Stromal cell of bone marrow (primary cell): ENCODE data around the gene ADAMTS15.

Source experiments
- DNase-seq: peaks from one replicate; pipeline ENCODE4 v3.0.0-alpha.2; 2012; ENCODE audit warnings: low read depth

Gene ADAMTS15

DNA sequence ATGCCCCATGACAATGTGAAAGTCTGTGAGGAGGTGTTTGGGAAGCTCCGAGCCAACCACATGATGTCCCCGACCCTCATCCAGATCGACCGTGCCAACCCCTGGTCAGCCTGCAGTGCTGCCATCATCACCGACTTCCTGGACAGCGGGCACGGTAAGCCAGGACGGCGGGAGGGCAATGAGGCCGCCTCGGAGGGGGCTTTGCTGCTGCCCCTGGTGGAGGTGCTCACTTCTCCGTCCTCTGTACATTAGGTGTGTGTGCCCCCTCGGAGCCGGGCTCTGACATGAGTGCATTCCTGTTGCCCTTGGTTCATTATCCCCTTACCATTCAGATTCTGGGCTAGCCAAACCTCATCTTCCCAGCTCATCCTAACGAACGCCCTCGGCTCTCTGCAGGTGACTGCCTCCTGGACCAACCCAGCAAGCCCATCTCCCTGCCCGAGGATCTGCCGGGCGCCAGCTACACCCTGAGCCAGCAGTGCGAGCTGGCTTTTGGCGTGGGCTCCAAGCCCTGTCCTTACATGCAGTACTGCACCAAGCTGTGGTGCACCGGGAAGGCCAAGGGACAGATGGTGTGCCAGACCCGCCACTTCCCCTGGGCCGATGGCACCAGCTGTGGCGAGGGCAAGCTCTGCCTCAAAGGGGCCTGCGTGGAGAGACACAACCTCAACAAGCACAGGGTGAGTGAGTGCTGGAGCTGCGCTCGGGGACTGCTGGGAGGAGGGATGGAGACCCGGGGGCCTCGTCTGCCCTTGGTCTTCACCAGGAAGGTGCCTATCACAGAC, 13.8 kb downstream of the ADAMTS15 start:
- DNase-seq = no peak

DNA sequence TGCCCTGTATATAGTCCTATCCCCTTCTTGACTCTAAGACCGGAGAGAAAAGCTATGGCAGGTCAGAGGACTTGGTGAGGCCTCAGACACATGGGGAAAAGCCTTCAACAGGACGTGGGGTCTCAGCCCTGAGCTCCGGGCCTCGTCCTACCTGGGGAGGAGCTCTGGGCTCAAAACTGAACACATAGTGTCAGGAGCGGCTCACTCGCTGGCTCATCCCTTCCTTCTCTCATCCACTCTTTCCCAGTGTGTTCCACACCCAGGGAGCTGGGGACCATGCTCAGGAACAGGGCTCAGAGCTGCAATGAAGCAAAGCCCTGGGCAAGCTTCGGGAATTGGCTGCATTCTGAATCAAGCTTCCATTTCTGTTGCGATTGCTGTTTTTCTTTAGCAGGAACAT, 14.5 kb downstream of the ADAMTS15 start:
- no peak for DNase-seq

DNA sequence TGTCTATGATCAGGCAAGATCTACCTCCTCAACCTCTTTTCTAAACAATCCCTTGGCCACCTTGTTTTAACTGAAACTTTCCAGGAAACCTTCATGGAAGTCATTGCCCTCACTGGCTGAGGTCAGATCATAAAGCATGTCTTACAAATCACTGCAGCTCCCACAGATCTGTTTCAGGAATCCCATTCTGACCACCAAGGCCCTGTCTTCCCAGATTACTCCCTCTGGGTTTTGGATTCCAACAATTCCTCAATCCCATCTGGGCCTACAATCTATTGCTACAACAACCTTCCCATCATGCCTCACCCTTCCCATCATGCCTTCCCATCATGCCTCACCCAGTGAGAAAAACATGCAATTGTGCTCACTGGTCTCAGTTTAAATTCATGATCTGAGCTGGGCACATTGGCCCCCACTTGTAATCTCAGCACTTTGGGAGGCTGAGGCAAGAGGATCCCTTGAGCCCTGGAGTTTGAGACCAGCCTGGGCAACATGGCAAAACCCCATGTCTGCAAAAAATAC, 15.9 kb downstream of the ADAMTS15 start:
- no peak for DNase-seq

DNA sequence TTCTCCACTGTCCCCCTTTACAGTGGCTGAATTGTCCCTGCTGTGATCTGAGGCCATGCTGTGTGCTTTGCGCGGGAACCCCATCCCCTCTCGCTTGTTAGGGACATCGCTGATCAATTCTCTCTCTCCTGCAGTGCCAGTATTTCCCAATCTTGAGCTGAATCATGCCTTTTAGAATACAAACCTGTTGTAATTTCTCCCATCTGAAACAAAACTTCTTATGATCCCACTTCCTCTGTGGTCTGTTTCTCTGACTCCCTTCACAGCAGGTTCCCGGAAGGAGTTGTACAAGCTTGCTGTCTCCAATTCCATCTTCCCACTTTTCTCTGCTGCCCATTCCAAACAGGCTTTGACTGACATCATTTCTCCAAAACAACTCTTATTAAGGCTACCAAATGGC, 16.8 kb downstream of the ADAMTS15 start:
- no peak for DNase-seq

DNA sequence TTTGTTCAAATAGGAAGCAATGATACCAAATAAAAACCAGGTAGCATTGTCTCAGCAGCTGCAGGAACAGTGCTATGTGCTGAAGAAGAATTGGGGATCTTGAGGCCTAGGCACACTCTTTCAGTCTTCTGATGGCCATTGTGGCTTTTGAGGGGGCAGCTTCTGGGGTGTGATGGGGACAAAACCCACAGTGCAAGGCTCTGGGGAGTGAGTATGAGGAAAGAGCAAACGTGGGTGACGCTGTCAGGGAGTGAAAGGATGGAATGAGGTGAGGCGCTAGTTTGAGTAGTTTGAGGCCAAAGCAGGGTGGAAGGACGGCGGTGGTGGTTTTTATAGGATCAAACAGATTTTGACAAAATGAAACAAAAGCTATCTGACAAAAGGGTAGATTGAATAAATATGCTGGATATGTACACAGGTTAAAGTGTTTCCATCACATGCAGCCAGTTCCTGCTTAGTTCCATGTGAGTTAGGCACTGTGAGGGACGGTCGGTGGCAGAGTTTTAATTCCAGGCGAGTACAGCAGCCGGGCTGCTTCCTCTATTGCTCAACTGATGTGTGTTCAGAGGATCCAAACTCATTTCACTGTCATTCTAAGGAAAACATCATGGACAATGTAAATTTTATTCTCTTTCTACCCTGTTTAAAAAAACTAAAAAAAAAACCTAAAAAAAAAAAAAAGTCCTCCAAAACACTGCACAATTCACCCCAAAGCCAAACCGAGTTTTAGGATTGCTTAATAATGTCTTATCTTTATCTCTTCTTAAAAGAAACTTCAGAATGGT, 18.9 kb downstream of the ADAMTS15 start:
- DNase-seq = no peak

DNA sequence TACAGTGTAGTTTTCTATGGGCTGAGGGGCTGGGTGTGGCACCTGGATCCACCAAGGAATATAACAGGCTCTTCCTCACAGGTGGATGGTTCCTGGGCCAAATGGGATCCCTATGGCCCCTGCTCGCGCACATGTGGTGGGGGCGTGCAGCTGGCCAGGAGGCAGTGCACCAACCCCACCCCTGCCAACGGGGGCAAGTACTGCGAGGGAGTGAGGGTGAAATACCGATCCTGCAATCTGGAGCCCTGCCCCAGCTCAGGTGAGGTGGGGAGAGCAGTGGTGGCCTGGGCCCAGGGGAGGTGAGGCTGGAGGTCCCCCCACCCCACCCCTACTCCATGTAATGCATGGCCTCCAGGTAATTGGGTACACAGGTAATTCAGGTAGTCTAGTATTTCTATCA, 20.7 kb downstream of the ADAMTS15 start:
- DNase-seq = no peak

DNA sequence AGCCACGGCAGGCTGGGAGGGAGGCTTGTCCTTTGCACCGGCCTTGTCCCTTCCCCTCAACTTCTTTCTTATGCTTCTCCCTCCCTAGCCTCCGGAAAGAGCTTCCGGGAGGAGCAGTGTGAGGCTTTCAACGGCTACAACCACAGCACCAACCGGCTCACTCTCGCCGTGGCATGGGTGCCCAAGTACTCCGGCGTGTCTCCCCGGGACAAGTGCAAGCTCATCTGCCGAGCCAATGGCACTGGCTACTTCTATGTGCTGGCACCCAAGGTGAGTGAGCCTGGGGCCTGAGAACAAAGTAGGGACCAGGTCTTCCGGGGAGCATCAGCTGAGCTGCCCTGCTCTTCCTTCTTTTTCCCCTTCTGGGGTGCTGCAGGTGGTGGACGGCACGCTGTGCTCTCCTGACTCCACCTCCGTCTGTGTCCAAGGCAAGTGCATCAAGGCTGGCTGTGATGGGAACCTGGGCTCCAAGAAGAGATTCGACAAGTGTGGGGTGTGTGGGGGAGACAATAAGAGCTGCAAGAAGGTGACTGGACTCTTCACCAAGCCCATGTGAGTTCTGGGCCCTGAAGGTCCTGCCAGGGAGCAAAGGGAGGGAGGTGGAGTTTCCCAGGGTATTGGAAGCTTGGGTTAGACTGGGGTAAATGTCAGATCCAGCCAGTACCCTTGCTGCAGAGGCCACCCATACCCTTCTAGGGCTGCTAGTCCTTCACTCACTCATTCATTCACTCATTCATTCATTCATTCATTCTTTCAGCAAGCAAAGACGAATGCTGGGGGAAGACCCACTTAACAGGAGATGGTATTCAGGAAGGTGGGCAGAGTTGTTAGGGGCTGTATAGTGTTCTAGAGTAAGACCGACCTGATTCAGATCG, 22.6 kb downstream of the ADAMTS15 start:
- no peak for DNase-seq

DNA sequence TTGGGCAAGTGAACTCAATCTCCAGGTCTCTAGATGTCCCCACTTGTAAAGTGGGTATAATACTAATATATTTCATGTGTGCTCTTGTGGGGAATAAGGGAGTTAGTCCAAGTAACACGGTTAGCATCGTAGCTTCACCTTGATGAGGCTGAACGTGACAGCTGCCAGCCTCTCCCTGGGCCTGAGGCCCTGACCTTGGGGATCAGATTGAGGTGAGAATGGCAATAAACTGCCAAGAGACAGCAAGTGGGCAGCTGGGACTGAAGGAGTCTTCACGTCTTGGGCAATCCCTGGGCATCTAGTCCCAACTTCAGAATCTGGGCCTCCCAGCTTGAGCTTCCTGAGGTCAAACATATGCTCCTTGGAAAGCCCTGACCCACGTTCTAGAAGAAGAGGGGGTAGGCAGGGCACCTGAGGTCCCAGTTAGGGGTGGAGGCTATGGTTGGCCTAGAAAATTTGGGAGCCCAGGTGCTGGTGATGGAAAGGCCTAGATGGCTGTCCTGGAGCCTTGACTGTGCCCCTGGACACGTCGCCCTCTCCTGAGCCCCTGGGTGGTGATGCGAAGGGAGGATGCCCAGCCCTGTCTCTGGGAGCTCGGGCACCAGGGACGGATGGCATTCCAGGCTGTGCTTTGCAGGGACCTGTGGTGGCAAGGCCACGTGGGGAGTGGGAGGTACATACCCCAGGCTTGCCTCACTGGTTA, 23.4 kb downstream of the ADAMTS15 start:
- DNase-seq = no peak

DNA sequence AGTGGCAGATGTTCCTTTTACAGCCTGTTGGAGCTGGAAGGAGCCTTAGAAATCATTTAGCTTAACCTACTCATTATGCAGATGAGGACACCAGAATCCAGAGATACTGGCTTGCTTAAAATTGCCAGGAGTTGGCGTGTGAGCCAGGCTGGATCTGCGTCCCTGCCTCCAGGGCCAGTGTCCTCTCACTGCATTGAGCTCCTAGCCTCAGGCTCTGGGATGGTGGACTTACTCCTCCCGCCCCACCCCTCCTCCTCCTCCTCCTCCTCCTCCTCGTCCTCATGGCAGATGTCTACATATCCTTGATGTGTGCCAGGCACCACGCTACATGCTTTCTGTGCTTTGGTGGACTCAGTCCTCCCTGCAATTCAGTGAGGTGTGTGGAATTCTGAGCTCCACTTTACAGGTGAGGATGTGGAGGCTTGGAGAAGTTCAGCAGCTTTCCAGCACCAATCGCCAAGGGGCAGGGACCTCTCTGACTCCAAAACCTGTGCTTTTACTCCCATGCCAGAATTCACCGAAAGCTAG, 24.1 kb downstream of the ADAMTS15 start:
- DNase-seq = no peak

DNA sequence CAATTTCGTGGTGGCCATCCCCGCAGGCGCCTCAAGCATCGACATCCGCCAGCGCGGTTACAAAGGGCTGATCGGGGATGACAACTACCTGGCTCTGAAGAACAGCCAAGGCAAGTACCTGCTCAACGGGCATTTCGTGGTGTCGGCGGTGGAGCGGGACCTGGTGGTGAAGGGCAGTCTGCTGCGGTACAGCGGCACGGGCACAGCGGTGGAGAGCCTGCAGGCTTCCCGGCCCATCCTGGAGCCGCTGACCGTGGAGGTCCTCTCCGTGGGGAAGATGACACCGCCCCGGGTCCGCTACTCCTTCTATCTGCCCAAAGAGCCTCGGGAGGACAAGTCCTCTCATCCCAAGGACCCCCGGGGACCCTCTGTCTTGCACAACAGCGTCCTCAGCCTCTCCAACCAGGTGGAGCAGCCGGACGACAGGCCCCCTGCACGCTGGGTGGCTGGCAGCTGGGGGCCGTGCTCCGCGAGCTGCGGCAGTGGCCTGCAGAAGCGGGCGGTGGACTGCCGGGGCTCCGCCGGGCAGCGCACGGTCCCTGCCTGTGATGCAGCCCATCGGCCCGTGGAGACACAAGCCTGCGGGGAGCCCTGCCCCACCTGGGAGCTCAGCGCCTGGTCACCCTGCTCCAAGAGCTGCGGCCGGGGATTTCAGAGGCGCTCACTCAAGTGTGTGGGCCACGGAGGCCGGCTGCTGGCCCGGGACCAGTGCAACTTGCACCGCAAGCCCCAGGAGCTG, 24.8 kb downstream of the ADAMTS15 start:
- no peak for DNase-seq

DNA sequence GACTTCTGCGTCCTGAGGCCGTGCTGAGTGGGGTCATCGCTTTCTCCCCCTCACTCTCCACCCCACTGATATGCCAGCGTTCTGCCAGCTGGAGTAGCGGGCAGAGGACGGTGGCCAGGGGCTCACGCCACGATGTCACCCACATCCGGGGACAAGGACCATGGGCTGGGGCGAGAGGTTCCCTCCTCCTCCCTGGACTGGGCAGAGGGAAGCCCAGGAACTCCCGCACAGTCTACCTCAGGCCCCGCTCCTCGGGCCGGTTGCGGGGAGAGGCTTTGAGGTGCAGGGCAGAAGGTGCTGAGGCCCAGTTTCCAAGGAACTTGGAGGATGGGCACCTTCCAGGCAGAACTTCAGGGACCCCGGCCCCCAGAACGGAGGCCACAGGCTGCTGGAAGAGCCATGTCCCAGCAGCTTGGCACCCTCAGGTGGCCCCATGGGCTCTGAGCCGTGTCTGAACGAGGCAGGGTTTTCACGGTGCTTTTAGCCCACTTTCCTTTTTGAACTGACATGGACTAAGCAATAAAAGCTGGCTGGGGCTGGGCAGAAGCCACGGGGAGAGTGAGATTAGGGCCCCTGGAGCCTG, 25.4 kb downstream of the ADAMTS15 start:
- DNase-seq = no peak

DNA sequence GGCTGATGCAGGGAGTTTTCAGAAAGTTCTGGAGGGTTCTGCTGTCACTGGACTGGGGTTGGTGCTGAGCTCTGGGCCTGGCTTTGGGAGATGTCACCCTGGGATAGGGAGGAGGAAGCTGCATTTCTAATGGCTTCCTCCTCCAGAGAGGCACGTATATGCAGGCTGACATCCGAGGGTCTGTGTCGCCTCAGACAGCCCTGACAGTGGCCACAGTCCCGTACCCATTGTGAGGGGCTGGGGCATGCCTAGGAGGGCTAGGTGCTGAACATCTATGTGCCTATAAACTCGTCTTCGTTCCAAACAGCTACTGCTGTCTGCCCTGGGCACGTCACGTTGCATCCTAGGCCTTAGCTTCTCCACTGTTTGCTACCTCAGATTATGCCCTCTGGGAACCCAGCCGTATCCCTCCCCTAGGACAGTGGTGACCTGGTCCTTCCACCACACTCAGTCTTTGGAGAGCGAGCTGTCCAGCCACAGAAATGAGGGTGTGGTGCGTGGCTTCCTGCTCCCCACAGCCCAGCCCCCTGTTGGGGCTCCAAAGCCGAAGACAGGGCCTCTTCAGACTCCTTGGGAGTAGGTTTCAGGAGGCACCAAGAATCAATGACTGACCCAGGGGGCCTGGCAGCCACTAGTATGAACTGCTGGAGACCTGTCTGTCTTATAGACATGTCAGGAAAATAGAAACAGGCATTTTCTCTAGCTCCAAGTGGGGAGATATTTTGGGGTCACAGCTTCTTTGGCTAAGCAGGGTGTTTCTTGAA, 26.4 kb downstream of the ADAMTS15 start:
- no peak for DNase-seq

DNA sequence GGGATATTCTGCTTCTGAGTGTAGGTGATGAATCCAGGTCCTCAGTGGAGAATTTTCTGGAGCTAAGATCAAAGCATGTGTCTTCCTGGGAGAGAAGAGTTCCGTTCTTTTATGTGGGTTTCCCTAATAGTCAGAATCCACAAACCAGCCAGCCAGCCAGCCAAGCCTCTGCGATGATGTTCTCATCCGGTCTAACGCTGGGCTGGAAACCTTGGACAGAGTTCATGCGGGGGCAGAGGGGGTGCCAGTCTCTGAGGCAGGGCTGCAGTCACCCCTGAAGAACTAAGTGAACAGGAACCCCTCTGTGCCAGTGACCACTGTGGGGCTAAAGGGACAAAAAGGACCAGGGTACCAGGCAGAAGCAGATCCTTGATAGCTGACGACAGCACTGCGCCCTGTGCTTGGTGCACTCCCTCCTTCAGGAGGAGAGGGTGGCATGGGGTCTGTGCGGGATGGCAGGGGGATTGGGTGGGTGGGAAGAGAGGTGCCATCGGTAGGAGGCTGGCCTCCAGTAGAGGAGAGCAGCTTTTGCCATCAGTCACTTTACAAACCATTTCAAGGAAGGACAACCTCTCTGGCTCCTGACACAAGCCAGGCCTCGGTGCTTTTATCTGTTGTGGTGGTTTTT, 27.1 kb downstream of the ADAMTS15 start:
- no peak for DNase-seq

DNA sequence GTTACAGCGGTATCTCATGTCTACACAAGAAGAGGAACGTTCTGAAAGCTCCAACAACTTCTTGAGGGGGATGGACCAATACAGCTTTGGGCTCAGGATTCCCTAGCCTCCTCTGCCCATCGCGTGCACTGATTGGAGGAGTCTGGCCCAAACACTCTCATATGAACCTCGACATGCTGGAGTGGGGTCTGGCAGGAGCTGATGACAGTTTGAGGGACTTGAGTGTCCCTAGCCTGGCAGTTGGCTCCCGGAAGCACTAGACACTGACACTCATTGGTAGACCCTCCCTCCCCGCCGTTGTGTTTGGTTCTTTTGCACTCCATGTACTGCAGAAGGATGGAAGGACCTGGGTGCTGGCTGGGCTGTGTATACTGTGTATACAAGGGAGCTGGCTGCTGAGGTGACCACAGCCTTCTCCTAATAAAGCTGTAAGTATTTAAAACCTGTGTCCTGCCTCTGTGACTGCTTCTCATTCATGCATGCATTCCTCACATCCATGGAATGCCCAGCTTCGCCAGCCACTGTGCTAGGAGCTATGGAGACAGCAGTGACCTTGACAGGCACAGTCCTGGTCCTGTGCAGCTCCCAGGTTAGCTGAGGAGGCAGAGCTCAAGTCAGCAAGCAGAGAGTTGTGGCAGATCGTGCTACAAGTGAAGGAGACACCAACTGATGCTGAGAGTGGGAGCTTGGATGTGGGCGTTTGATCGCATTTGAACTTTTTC, 27.9 kb downstream of the ADAMTS15 start:
- DNase-seq = no peak

DNA sequence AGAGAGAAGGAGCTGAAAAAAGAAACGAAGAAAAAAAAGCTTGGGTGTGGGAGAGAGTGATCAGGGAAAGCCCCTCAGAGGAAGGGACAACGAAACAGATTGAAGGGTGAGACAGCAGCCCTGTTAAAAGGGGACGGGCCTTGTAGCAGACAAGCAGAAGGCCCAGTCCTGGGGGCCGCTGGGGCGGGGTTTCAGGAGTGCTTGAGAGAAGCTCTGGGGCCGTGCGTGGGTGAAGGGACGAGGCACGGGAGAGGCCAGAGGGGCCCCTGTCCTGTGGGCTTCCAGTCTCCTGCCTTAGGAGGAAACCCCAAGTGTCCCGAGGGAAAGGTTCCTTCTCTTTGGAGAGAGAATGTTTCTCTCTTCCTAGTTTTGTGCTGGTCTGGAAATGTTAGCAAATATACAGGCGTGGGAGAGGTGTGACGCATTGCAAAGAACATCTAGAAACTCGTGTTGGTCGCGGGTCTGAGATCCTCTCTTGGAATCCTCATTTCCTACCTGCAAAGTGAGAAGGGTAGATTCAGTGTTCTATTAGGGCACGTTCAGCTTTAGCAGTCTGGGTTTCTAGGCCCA, 28.6 kb downstream of the ADAMTS15 start:
- no peak for DNase-seq

DNA sequence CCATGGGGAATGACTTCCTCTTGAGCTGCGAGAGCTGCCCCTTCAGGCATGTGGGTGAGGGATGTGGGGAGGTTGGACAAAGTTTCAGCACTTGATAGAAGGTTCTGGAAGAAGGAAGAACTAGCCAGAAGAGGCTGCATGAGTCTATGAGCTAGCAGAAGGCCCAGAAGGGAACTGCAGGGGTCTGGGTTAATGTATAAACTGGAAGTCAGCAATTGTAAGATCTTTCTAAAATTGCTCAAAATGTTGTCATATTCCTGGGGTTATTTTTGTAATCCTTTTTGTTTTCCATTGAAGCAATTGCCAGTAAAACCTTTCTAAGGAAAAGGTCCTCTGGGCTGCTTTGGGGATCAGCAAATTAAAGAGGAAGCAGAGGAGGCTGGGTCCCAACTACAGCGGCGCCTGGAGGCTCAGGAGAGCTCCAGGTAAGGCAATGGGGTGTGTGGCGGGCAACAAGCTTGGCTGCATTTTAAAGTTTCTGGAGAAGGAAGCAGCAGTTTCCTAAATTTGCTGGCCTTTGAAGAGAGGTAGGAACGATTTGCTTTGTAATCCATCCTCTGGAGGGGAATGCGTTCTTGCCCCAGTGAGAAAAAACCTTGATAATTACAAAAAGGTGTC, 29.2 kb downstream of the ADAMTS15 start:
- DNase-seq = no peak

DNA sequence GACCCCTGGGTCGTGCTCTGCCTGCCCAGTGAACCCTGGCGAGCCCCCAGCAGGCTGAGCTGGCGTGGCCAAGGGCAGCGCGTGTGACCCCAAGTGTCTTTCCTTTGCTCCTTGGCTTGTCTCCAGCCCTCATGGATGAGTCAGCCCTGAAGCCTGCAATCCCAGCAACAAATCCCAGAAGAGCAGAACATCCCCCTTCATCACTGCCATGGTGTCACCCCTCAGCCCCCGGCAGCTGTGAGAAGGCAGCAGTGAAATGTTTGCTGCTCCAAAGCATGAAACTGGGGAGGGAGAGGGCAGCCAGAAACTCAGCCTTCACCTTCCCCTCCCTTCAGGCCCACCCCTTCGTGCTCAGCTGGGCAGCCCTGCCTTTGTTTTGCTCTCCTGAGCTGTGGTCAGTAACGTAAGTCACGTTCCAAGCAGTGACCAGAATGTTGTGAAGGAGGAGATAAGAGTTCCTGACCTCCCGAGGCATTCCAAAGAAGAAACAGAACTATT, 29.8 kb downstream of the ADAMTS15 start:
- DNase-seq = peak; percentile 80
